HepG2 (cell line): ENCODE measurements around the gene INPP4B. TPM values are rescaled to one million over a fixed set of nuclear protein-coding genes. Genes with fewer than 3 reads are reported as not detected.

ENCODE experiments used
- ATAC-seq: fragments of 200-7000 bp; cut with Tn5 transposase; 3 replicates; pipeline ENCODE4 v1.9.1; 2020; ENCODE audit warnings: mild to moderate bottlenecking, moderate library complexity
- BruUV-seq: library from RNA; stranded (reverse); fragments of 400-500 nt; replicated peaks from 2 replicates; lab custom pipeline; 2021; lab: Mats Ljungman, UMichigan
- CTCF ChIA-PET: fragments of 300-600 bp; formaldehyde crosslinking; extraction: SDS; loops from one replicate; lab custom pipeline; 2021; ENCODE audit warnings: low total read pairs, inconsistent platforms, low intra/inter-chr PET ratio; lab: Yijun Ruan, JAX
- POLR2A ChIA-PET: fragments of 350-600 bp; sonication (Branson Sonifier 250); formaldehyde crosslinking; loops from one replicate; lab custom pipeline; 2020; ENCODE audit warnings: antibody characterized with exemption, inconsistent platforms; lab: Yijun Ruan, JAX
- DNase-seq: peaks from one replicate; pipeline ENCODE4 v3.0.0-alpha.2; 2015; ENCODE audit warnings: low spot score
- FAIRE-seq: peaks from 3 replicates; lab custom pipeline; 2011; peaks lifted over from hg19 to GRCh38; lab: Jason Lieb, UNC
- H2AFZ ChIP-seq: one replicate; pipeline ENCODE4 v1.6.1; 2011; ENCODE audit warnings: low read length, inconsistent platforms
- H3K27ac ChIP-seq: fragments of 300-600 bp; 3 replicates; pipeline ENCODE4 v1.8.0; 2011; ENCODE audit warnings: mixed run types, mild to moderate bottlenecking, mixed read lengths, low read length, inconsistent platforms; ENCODE audit not compliant: insufficient read depth; ENCODE audit errors: extremely low read length
- H3K27me3 ChIP-seq, 2 experiments: fragments of 200-600 bp in 1 of 2; 2 replicates in 1 of 2; 3 replicates in 1 of 2; pipeline versions ENCODE4 v1.6.0 to v1.8.0; 2011; ENCODE audit warnings: low read length in 2 of 2, mild to moderate bottlenecking in 2 of 2, moderate library complexity in 2 of 2, inconsistent platforms in 1 of 2; ENCODE audit not compliant: insufficient read depth in 2 of 2, control insufficient read depth in 1 of 2
- H3K36me3 ChIP-seq, 2 experiments: fragments of 200-600 bp in 1 of 2; replicated peaks in 1 of 2; 2 replicates in 1 of 2; 3 replicates in 1 of 2; pipeline versions ENCODE4 v1.5.1 to v1.8.0; 2011; ENCODE audit warnings: low read length in 2 of 2, inconsistent platforms in 1 of 2; ENCODE audit not compliant: insufficient read depth in 2 of 2, control insufficient read depth in 1 of 2
- H3K4me1 ChIP-seq: 2 replicates; pipeline ENCODE4 v1.5.1; 2012; ENCODE audit warnings: low read length, inconsistent platforms; ENCODE audit not compliant: insufficient read depth
- H3K4me2 ChIP-seq: 2 replicates; pipeline ENCODE4 v1.6.0; 2011; ENCODE audit warnings: low read depth, low read length, inconsistent platforms
- H3K4me3 ChIP-seq, 3 experiments: fragments of 200-600 bp in 1 of 3; sonication (generic), shearing (Covaris generic) in 1 of 3; replicated peaks in 1 of 3; 2 replicates each; pipeline ENCODE4 v1.5.1; 2011 to 2016; ENCODE audit warnings: low read length in 3 of 3, inconsistent platforms in 2 of 3, low read depth in 2 of 3, mild to moderate bottlenecking in 2 of 3, control low read depth in 1 of 3, mixed read lengths in 1 of 3; ENCODE audit not compliant: insufficient read depth in 1 of 3
- H3K79me2 ChIP-seq: one replicate; pipeline ENCODE4 v1.6.1; 2011; ENCODE audit warnings: low read length, inconsistent platforms; ENCODE audit not compliant: insufficient read depth
- H3K9ac ChIP-seq: 2 replicates; pipeline ENCODE4 v1.6.0; 2011; ENCODE audit warnings: mild to moderate bottlenecking, low read depth, low read length, inconsistent platforms; ENCODE audit not compliant: insufficient read depth
- H3K9me3 ChIP-seq: 2 replicates; pipeline ENCODE4 v1.5.1; 2012; ENCODE audit warnings: mild to moderate bottlenecking, low read length
- H4K20me1 ChIP-seq: 2 replicates; pipeline ENCODE4 v1.6.0; 2011; ENCODE audit warnings: inconsistent platforms, mild to moderate bottlenecking, low read length, moderate library complexity; ENCODE audit not compliant: insufficient read depth
- ATF3 ChIP-seq: sonication (generic); formaldehyde crosslinking; IDR thresholded peaks from 2 replicates; pipeline ENCODE4 v1.4.0; 2020; ENCODE audit warnings: missing genetic modification reagents
- BORCS8-MEF2B ChIP-seq: sonication (generic); formaldehyde crosslinking; IDR thresholded peaks from 2 replicates; pipeline ENCODE4 v1.8.0; 2022; ENCODE audit warnings: mild to moderate bottlenecking, missing genetic modification reagents
- DNMT1 ChIP-seq: sonication (generic); formaldehyde crosslinking; IDR thresholded peaks from 2 replicates; pipeline ENCODE4 v1.5.1; 2020; ENCODE audit warnings: mild to moderate bottlenecking, missing genetic modification reagents
- DZIP1 ChIP-seq: sonication (generic); formaldehyde crosslinking; IDR thresholded peaks from 2 replicates; pipeline ENCODE4 v1.5.0; 2020; ENCODE audit warnings: mild to moderate bottlenecking, missing genetic modification reagents
- NONO ChIP-seq, 2 experiments: fragments of 450-650 bp in 1 of 2; sonication (generic) in 1 of 2; formaldehyde crosslinking in 1 of 2; IDR thresholded peaks in 1 of 2; conservative IDR thresholded peaks in 1 of 2; 2 replicates each; pipeline versions ENCODE4 v1.6.1 to v1.8.0; 2017 to 2022; ENCODE audit warnings: mild to moderate bottlenecking in 1 of 2, missing genetic modification reagents in 1 of 2, moderate library complexity in 1 of 2
- ZBTB8A ChIP-seq: sonication (generic); formaldehyde crosslinking; IDR thresholded peaks from 2 replicates; pipeline ENCODE4 v1.4.0; 2020; ENCODE audit warnings: mild to moderate bottlenecking, low read depth, missing genetic modification reagents, borderline replicate concordance
- ZFP82 ChIP-seq: sonication (generic); formaldehyde crosslinking; IDR thresholded peaks from 2 replicates; pipeline ENCODE4 v1.5.1; 2020; ENCODE audit warnings: mild to moderate bottlenecking, missing genetic modification reagents, borderline replicate concordance
- ZNF180 ChIP-seq: sonication (generic); formaldehyde crosslinking; IDR thresholded peaks from 2 replicates; pipeline ENCODE4 v1.4.0; 2020; ENCODE audit warnings: low read depth, missing genetic modification reagents, borderline replicate concordance
- ZNF496 ChIP-seq: sonication (generic); formaldehyde crosslinking; IDR thresholded peaks from 2 replicates; pipeline ENCODE4 v1.8.1; 2023; ENCODE audit warnings: mild to moderate bottlenecking, moderate library complexity, missing genetic modification reagents; ENCODE audit not compliant: insufficient replicate concordance
- ZSCAN9 ChIP-seq: IDR thresholded peaks from 2 replicates; pipeline ENCODE4 v1.6.1; 2016; ENCODE audit warnings: borderline replicate concordance
- WGBS: methylation state at CpG from one replicate; pipeline ENCODE4 v1.1.6; 2017; ENCODE audit warnings: low lambda C conversion rate; 5-methylcytosine and 5-hydroxymethylcytosine counted together
- in situ Hi-C: cut with HindIII; loops from 2 replicates; pipeline ENCODE4 v1.10.0; 2017; ENCODE audit warnings: low pct_unique_long_range_greater_than_20kb; ENCODE audit not compliant: extremely low pct_ligation_motif_present
- intact Hi-C: fragments of 100-400 bp; cut with micrococcal nuclease; formaldehyde crosslinking; loops from one replicate; pipeline ENCODE4 v1.10.0; 2022; ENCODE audit not compliant: unreplicated experiment
- polyA plus RNA-seq, 8 experiments: library from polyadenylated mRNA; depleted of rRNA in 3 of 8; stranded (reverse) in 7 of 8; unstranded in 1 of 8; fragments of >200 nt; fragmentation: Illumina TruSeq in 4 of 8; extraction: Trizol in 4 of 8; gene quantifications; 2 replicates each; pipeline versions ENCODE4 v1.2.1 to v1.2.3, GENCODE V29; 2011 to 2016; ENCODE audit warnings: low read depth in 4 of 8, missing spikeins in 1 of 8, mixed read lengths in 1 of 8; ENCODE audit not compliant: insufficient read depth in 1 of 8
- total RNA-seq, 5 experiments: library from RNA; depleted of rRNA; stranded (reverse); fragments of >200 nt; fragmentation: Illumina TruSeq; extraction: Trizol; gene quantifications; 2 replicates each; pipeline ENCODE4 v1.2.3, GENCODE V29; 2016; ENCODE audit warnings: low read depth in 1 of 5

The INPP4B gene
- total and polyA plus RNA-seq, 2 of the 13 experiments (the other 11 are each of a cell fraction or from before 2014, with no cell fraction given) = not detected

GRCh38 chr4:142844782-142845181 is 1.3 kb downstream of the INPP4B start:
- no TSS peak for BruUV-seq
- in situ Hi-C loops = loop anchor here (5.0 to 25.0 kb wide), 3 partner anchors 487 to 1682 kb away; no protein-coding TSS in a partner anchor
- no peaks in the 10 kb centered on the region for H3K36me3 ChIP-seq

More at GRCh38 chr4:142844782-142845181, 1.3 kb downstream of the INPP4B start:
- no peaks in the 10 kb centered on the region for H4K20me1 ChIP-seq
- H3K9me3 ChIP-seq = no peaks in the 10 kb centered on the region
- no peak overlapping the region for H2AFZ ChIP-seq
- FAIRE-seq (no peak), ATAC-seq (no peak), DNase-seq (no peak)
- no peak overlapping the region for H3K4me2 ChIP-seq
- no peak overlapping the region for H3K9ac ChIP-seq
- TF ChIP-seq DNMT1 (CRISPR knock-in tag) (no peak), DZIP1 (CRISPR knock-in tag) (no peak), ATF3 (CRISPR knock-in tag) (no peak), BORCS8-MEF2B (CRISPR knock-in tag) (no peak), ZBTB8A (CRISPR knock-in tag) (no peak), ZNF496 (CRISPR knock-in tag) (no peak), ZFP82 (no peak), ZSCAN9 (CRISPR knock-in tag) (no peak), ZNF180 (no peak), NONO (IDR thresholded peaks at IDR 0.05) (no peak), NONO (CRISPR knock-in tag; conservative IDR thresholded peaks at IDR 0.05) (no peak)
- 0% methylated on average over 1 of the region's 1 CpG for WGBS
- CTCF ChIA-PET = no interaction called here
- intact Hi-C loops = loop anchor here (10.0 kb wide), 1 partner anchor 560 kb away; no protein-coding TSS in a partner anchor
- no peaks in the 10 kb centered on the region for H3K4me1 ChIP-seq
- H3K27ac ChIP-seq = no peak overlapping the region
- no peak overlapping the region for H3K4me3 ChIP-seq
- POLR2A ChIA-PET = no interaction called here
- H3K79me2 ChIP-seq = no peaks in the 10 kb centered on the region
- H3K27me3 ChIP-seq = peaks cover 2 to 21% of the 10 kb centered on the region in 2 experiments; a peak in 4 of 5 replicates
